Measurements from ENCODE around the gene MOB3B. TPM values are rescaled to one million over a fixed set of nuclear protein-coding genes. Genes with fewer than 3 reads are reported as not detected.

Gene MOB3B
- total RNA-seq, 1 experiment from 2014 or later: 2.6 TPM

GRCh38 chr9:27353474-27354229 is 176.0 kb downstream of the MOB3B start:
- ATAC-seq: no peak
- no peaks in the 10 kb centered on the region for H4K20me1 ChIP-seq (ENCODE audit: low read length)
- DNase-seq: no peak
- CTCF ChIA-PET: no interaction called here
- no peak overlapping the region for H3K4me2 ChIP-seq (ENCODE audit: low read length)
- no peak for TF ChIP-seq EZH2 (IDR thresholded peaks at IDR 0.05; ENCODE audit: low read length, unreplicated experiment)
- no peak for TF ChIP-seq CTCF (conservative IDR thresholded peaks at IDR 0.05; ENCODE audit: low read depth, low read length)
- TF ChIP-seq EZH2phosphoT487 (IDR thresholded peaks at IDR 0.05; ENCODE audit: borderline replicate concordance, low read length): no peak
- POLR2A ChIA-PET (ENCODE audit: unreplicated experiment): no interaction called here
- no peaks in the 10 kb centered on the region for H3K27me3 ChIP-seq (ENCODE audit: low read length)
- H3K27ac ChIP-seq (ENCODE audit: low read length): no peak overlapping the region
- H3F3A ChIP-seq (ENCODE audit: low read length, unreplicated experiment): no peaks in the 10 kb centered on the region
- no peaks in the 10 kb centered on the region for H3K9me2 ChIP-seq (replicated peaks; ENCODE audit: low read length)
- no peak overlapping the region for H3K9ac ChIP-seq (ENCODE audit: low read length)
- H3K4me3 ChIP-seq (ENCODE audit: low read length): no peak overlapping the region
- no TSS peak for BruUV-seq (replicated peaks)
- intact Hi-C loops (cut with micrococcal nuclease): no loop called here
- no peaks in the 10 kb centered on the region for H3K36me3 ChIP-seq (ENCODE audit: low read depth, low read length)
- no peaks in the 10 kb centered on the region for H3K9me3 ChIP-seq (ENCODE audit: low read length)
- no peaks in the 10 kb centered on the region for H3K79me2 ChIP-seq (ENCODE audit: low read length)
- H2AFZ ChIP-seq (ENCODE audit: low read length): no peak overlapping the region
- H3K4me1 ChIP-seq (ENCODE audit: insufficient read depth, low read length): no peaks in the 10 kb centered on the region

GRCh38 chr9:27353166-27353473 is 176.5 kb downstream of the MOB3B start:
- H3K4me1 ChIP-seq (ENCODE audit: insufficient read depth, low read length): no peaks in the 10 kb centered on the region
- no peak overlapping the region for H3K27ac ChIP-seq (ENCODE audit: low read length)
- no peak overlapping the region for H3K4me2 ChIP-seq (ENCODE audit: low read length)
- DNase-seq (no peak), ATAC-seq (no peak)
- H3K9ac ChIP-seq (ENCODE audit: low read length): no peak overlapping the region
- TF ChIP-seq EZH2 (IDR thresholded peaks at IDR 0.05; ENCODE audit: low read length, unreplicated experiment) (no peak), EZH2phosphoT487 (IDR thresholded peaks at IDR 0.05; ENCODE audit: borderline replicate concordance, low read length) (no peak), CTCF (conservative IDR thresholded peaks at IDR 0.05; ENCODE audit: low read depth, low read length) (no peak)
- ChIA-PET CTCF (no interaction called here), POLR2A (ENCODE audit: unreplicated experiment) (no interaction called here)
- H4K20me1 ChIP-seq (ENCODE audit: low read length): no peaks in the 10 kb centered on the region
- H3F3A ChIP-seq (ENCODE audit: low read length, unreplicated experiment): no peaks in the 10 kb centered on the region
- BruUV-seq (replicated peaks): no TSS peak
- no peaks in the 10 kb centered on the region for H3K9me3 ChIP-seq (ENCODE audit: low read length)
- no peaks in the 10 kb centered on the region for H3K27me3 ChIP-seq (ENCODE audit: low read length)
- H3K4me3 ChIP-seq (ENCODE audit: low read length): no peak overlapping the region
- no peaks in the 10 kb centered on the region for H3K9me2 ChIP-seq (replicated peaks; ENCODE audit: low read length)
- no peaks in the 10 kb centered on the region for H3K79me2 ChIP-seq (ENCODE audit: low read length)
- H2AFZ ChIP-seq (ENCODE audit: low read length): no peak overlapping the region
- no peaks in the 10 kb centered on the region for H3K36me3 ChIP-seq (ENCODE audit: low read depth, low read length)
- intact Hi-C loops (cut with micrococcal nuclease): no loop called here

GRCh38 chr9:27352457-27353165 is 177.0 kb downstream of the MOB3B start:
- no peak for TF ChIP-seq EZH2phosphoT487 (IDR thresholded peaks at IDR 0.05; ENCODE audit: borderline replicate concordance, low read length)
- TF ChIP-seq EZH2 (IDR thresholded peaks at IDR 0.05; ENCODE audit: low read length, unreplicated experiment): no peak
- H3K4me2 ChIP-seq (ENCODE audit: low read length): no peak overlapping the region
- H4K20me1 ChIP-seq (ENCODE audit: low read length): no peaks in the 10 kb centered on the region
- no peaks in the 10 kb centered on the region for H3K4me1 ChIP-seq (ENCODE audit: insufficient read depth, low read length)
- no peak overlapping the region for H2AFZ ChIP-seq (ENCODE audit: low read length)
- no peaks in the 10 kb centered on the region for H3K36me3 ChIP-seq (ENCODE audit: low read depth, low read length)
- DNase-seq (no peak), ATAC-seq (no peak)
- H3K27me3 ChIP-seq (ENCODE audit: low read length): no peaks in the 10 kb centered on the region
- CTCF ChIA-PET: no interaction called here
- no peaks in the 10 kb centered on the region for H3F3A ChIP-seq (ENCODE audit: low read length, unreplicated experiment)
- H3K4me3 ChIP-seq (ENCODE audit: low read length): no peak overlapping the region
- H3K9me2 ChIP-seq (replicated peaks; ENCODE audit: low read length): no peaks in the 10 kb centered on the region
- H3K79me2 ChIP-seq (ENCODE audit: low read length): no peaks in the 10 kb centered on the region
- intact Hi-C loops (cut with micrococcal nuclease): no loop called here
- BruUV-seq (replicated peaks): no TSS peak
- H3K27ac ChIP-seq (ENCODE audit: low read length): no peak overlapping the region
- H3K9me3 ChIP-seq (ENCODE audit: low read length): no peaks in the 10 kb centered on the region
- no peak overlapping the region for H3K9ac ChIP-seq (ENCODE audit: low read length)
- POLR2A ChIA-PET (ENCODE audit: unreplicated experiment): no interaction called here

All from PC-3 (cell line).